Ectodermal cell (in vitro differentiated cells): ENCODE measurements around the gene CCDC15.
"Not testable (repeated sequence)": the region's sequence is repeated elsewhere in the genome, so short reads cannot be mapped to it uniquely, and the experiment has no call there.

Source experiments
- H3K27ac ChIP-seq: 2 replicates; pipeline ENCODE4 v1.7.0; 2013; ENCODE audit warnings: mild to moderate bottlenecking, low read depth, low read length; ENCODE audit not compliant: insufficient read depth, poor library complexity, severe bottlenecking
- H3K27me3 ChIP-seq: 2 replicates; pipeline ENCODE4 v1.7.0; 2013; ENCODE audit warnings: mild to moderate bottlenecking, low read length; ENCODE audit not compliant: insufficient read depth, control insufficient read depth, poor library complexity, severe bottlenecking
- H3K36me3 ChIP-seq: one replicate; pipeline ENCODE4 v1.7.0; 2013; ENCODE audit warnings: low read length; ENCODE audit not compliant: control insufficient read depth, insufficient read depth
- H3K4me1 ChIP-seq: one replicate; pipeline ENCODE4 v1.7.0; 2013; ENCODE audit warnings: low read length; ENCODE audit not compliant: control insufficient read depth, insufficient read depth
- H3K4me3 ChIP-seq: 2 replicates; pipeline ENCODE4 v1.7.0; 2013; ENCODE audit warnings: low read depth, low read length, control low read depth; ENCODE audit not compliant: insufficient read depth
- H3K9me3 ChIP-seq: 2 replicates; pipeline ENCODE4 v1.7.0; 2013; ENCODE audit warnings: mild to moderate bottlenecking, low read length, moderate library complexity; ENCODE audit not compliant: control insufficient read depth
- WGBS, 2 experiments: methylation state at CpG; one replicate each; pipeline ENCODE4 v1.1.7; 2013; ENCODE audit warnings: missing lambda C conversion rate in 2 of 2; 5-methylcytosine and 5-hydroxymethylcytosine counted together

CCDC15 gene

GRCh38 chr11:125086633-125087296, 132.8 kb downstream of the CCDC15 start:
- 90 to 92% methylated on average over 14 of the region's 14 CpGs for WGBS, 2 experiments
- Histone ChIP-seq H3K36me3 (no peaks in the 10 kb centered on the region), H3K27ac (no peak overlapping the region), H3K9me3 (no peaks in the 10 kb centered on the region), H3K4me1 (peaks cover under 1% of the 10 kb centered on the region), H3K27me3 (no peaks in the 10 kb centered on the region), H3K4me3 (no peak overlapping the region)

- no peaks in the 10 kb centered on the region for H3K27me3 ChIP-seq
- no peak overlapping the region for H3K27ac ChIP-seq
- H3K4me3 ChIP-seq, result no peak overlapping the region
- 86 to 88% methylated on average over 2 of the region's 2 CpGs for WGBS, 2 experiments
- no peaks in the 10 kb centered on the region for H3K9me3 ChIP-seq
- H3K36me3 ChIP-seq, result no peaks in the 10 kb centered on the region
- H3K4me1 ChIP-seq, result peaks cover 14% of the 10 kb centered on the region
Measured at GRCh38 chr11:125088123-125088522, 134.1 kb downstream of the CCDC15 start.

- Histone ChIP-seq H3K27ac (no peak overlapping the region), H3K27me3 (no peaks in the 10 kb centered on the region), H3K9me3 (no peaks in the 10 kb centered on the region), H3K36me3 (no peaks in the 10 kb centered on the region), H3K4me3 (no peak overlapping the region), H3K4me1 (peaks cover 15% of the 10 kb centered on the region)
- 84 to 85% methylated on average over 20 of the region's 20 CpGs for WGBS, 2 experiments
Measured at GRCh38 chr11:125088576-125089455, 134.8 kb downstream of the CCDC15 start.

- H3K9me3 ChIP-seq, H3K36me3 ChIP-seq, H3K4me3 ChIP-seq, H3K27ac ChIP-seq, H3K27me3 ChIP-seq: not testable (repeated sequence)
- H3K4me1 ChIP-seq, result peaks cover 15% of the 10 kb centered on the region
- WGBS, 2 experiments, result 92 to 93% methylated on average over 31 of the region's 31 CpGs
Measured at GRCh38 chr11:125089481-125089880, 135.5 kb downstream of the CCDC15 start.

DNA sequence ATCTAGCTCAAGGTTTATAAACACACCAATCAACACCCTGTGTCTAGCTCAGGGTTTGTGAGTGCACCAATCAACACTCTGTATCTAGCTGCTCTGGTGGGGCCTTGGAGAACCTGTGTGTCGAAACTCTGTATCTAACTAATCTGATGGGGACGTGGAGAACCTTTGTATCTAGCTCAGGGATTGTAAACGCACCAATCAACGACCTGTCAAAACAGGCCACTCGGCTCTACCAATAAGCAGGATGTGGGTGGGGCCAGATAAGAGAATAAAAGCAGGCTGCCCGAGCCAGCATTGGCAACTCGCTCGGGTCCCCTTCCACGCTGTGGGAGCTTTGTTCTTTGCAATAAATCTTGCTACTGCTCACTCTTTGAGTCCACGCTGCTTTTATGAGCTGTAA, 136.1 kb downstream of the CCDC15 start:
- H3K4me1 ChIP-seq, result peaks cover 15% of the 10 kb centered on the region
- 89 to 93% methylated on average over 10 of the region's 10 CpGs for WGBS, 2 experiments
- H3K9me3 ChIP-seq, H3K36me3 ChIP-seq, H3K27me3 ChIP-seq, H3K27ac ChIP-seq, H3K4me3 ChIP-seq: not testable (repeated sequence)

DNA sequence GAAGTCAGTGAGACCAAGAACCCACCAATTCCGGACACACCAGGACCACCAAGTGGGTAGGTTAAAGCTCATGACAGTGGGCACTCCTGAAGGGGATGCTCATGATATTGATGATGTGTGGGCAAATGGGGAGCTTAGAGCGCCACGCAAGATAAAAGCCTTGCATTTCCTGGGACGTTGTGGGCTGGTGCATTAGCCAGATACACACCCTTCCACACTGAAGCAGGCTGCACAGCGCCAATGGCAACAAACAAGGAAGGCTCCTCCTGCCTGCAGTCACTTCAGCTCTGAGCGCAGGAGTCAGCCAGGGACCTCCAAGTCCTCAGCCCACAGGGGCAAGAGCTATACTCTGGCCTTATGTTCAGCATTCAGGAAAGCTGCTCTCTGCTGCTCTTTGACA, 136.8 kb downstream of the CCDC15 start:
- no peaks in the 10 kb centered on the region for H3K27me3 ChIP-seq
- WGBS, 2 experiments, result 84 to 89% methylated on average over 6 of the region's 6 CpGs
- no peaks in the 10 kb centered on the region for H3K9me3 ChIP-seq
- H3K36me3 ChIP-seq, result no peaks in the 10 kb centered on the region
- H3K27ac ChIP-seq, result no peak overlapping the region
- no peak overlapping the region for H3K4me3 ChIP-seq
- peaks cover 15% of the 10 kb centered on the region for H3K4me1 ChIP-seq
